Parathyroid adenoma (tissue), 2 donors: ENCODE results near the gene CAMK1D.

Experiments
- H2AFZ ChIP-seq: fragments of 300-600 bp; sonication (generic); one replicate; pipeline ENCODE4 v1.7.0; 2017; ENCODE audit warnings: antibody characterized with exemption, mild to moderate bottlenecking
- H3K27ac ChIP-seq: fragments of 300-600 bp; sonication (generic); one replicate; pipeline ENCODE4 v1.7.0; 2017
- H3K27me3 ChIP-seq: fragments of 300-600 bp; sonication (generic); one replicate; pipeline ENCODE4 v1.7.0; 2017; ENCODE audit warnings: low read length; ENCODE audit not compliant: control insufficient read depth, insufficient read depth
- H3K36me3 ChIP-seq: fragments of 300-600 bp; sonication (generic); one replicate; pipeline ENCODE4 v1.7.0; 2017; ENCODE audit warnings: low read length; ENCODE audit not compliant: control insufficient read depth, insufficient read depth
- H3K4me1 ChIP-seq: fragments of 300-600 bp; sonication (generic); one replicate; pipeline ENCODE4 v1.7.0; 2017; ENCODE audit warnings: control low read depth
- H3K4me2 ChIP-seq: fragments of 300-600 bp; sonication (generic); one replicate; pipeline ENCODE4 v1.7.0; 2017; ENCODE audit warnings: low read length
- H3K4me3 ChIP-seq: fragments of 300-600 bp; sonication (generic); one replicate; pipeline ENCODE4 v1.7.0; 2017; ENCODE audit warnings: low read depth, low read length
- H3K79me2 ChIP-seq: fragments of 300-600 bp; sonication (generic); one replicate; pipeline ENCODE4 v1.7.0; 2017; ENCODE audit warnings: control low read depth
- H3K9ac ChIP-seq: fragments of 300-600 bp; sonication (generic); one replicate; pipeline ENCODE4 v1.7.0; 2017; ENCODE audit warnings: mild to moderate bottlenecking
- H3K9me3 ChIP-seq: fragments of 300-600 bp; sonication (generic); one replicate; pipeline ENCODE4 v1.7.0; 2017; ENCODE audit warnings: low read length; ENCODE audit not compliant: control insufficient read depth
- TF ChIP-seq, protein P1 (sequence below): fragments of 300-600 bp; sonication (generic); IDR thresholded peaks from one replicate; pipeline ENCODE4 v1.7.0; 2017; ENCODE audit warnings: antibody characterized with exemption, mild to moderate bottlenecking
- donor health status: primary hyperparathyroidism.

Gene CAMK1D

DNA sequence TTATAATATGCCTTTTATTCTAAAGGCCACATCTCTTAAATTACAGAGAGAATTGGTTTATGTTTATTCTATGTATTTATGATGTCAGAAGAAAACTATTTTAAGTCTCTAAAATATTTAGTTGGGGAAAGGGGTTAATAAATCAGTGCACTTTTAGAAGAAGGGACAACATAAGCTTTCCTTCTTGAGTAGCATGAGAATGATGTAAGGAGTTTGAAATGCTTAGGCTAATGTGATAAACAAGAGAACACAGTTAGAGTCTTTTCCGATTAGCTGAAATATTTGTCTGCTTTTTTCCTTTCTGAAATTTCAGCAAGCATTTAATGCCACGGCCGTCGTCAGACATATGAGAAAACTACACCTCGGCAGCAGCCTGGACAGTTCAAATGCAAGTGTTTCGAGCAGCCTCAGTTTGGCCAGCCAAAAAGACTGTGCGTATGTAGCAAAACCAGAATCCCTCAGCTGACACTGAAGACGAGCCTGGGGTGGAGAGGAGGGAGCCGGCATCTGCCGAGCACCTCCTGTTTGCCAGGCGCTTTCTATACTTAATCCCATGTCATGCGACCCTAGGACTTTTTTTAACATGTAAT lies 476.0 kb downstream of the CAMK1D start:
- Histone ChIP-seq H3K4me2 (no peak overlapping the region), H3K79me2 (no peaks in the 10 kb centered on the region)

DNA sequence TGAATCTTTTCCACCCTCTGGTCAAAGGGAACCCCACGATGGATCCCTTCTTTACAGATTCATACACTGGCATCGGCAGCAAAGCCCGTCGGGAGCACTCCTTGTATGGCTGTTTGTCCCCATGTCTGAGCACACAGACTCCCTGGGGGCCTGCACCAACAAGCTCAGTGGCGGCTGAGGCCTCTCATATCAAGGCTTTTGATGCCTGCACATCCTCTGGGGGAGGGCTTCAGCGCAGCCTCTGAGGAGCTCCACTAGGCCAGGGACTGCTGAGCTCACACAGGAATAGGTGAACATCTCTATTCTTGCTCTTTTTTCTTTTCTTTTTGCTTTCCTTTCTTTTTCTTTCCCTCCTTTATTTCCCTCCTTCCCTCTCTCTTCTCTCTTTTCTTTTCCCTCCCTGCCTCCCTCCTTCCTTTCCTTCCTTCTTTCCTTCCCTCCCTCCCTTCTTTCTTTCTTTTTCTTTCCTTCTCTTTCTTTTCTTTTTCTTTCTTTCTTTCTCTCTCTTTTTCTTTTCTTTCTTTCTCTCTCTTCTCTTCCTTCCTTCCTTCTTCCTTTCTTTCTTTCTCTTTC lies 477.5 kb downstream of the CAMK1D start:
- Histone ChIP-seq H3K79me2 (no peaks in the 10 kb centered on the region), H3K27me3 (no peaks in the 10 kb centered on the region), H2AFZ (no peak overlapping the region), H3K36me3 (no peaks in the 10 kb centered on the region), H3K4me1 (no peaks in the 10 kb centered on the region), H3K27ac (no peak overlapping the region), H3K9me3 (no peaks in the 10 kb centered on the region), H3K4me2 (no peak overlapping the region), H3K4me3 (no peak overlapping the region), H3K9ac (no peak overlapping the region)
- TF ChIP-seq, protein P1, sequence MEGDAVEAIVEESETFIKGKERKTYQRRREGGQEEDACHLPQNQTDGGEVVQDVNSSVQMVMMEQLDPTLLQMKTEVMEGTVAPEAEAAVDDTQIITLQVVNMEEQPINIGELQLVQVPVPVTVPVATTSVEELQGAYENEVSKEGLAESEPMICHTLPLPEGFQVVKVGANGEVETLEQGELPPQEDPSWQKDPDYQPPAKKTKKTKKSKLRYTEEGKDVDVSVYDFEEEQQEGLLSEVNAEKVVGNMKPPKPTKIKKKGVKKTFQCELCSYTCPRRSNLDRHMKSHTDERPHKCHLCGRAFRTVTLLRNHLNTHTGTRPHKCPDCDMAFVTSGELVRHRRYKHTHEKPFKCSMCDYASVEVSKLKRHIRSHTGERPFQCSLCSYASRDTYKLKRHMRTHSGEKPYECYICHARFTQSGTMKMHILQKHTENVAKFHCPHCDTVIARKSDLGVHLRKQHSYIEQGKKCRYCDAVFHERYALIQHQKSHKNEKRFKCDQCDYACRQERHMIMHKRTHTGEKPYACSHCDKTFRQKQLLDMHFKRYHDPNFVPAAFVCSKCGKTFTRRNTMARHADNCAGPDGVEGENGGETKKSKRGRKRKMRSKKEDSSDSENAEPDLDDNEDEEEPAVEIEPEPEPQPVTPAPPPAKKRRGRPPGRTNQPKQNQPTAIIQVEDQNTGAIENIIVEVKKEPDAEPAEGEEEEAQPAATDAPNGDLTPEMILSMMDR: no peak

More for the DNA sequence above, 476.0 kb downstream of the CAMK1D start:
- Histone ChIP-seq H3K27me3 (no peaks in the 10 kb centered on the region), H2AFZ (no peak overlapping the region), H3K27ac (no peak overlapping the region), H3K9me3 (no peaks in the 10 kb centered on the region), H3K36me3 (no peaks in the 10 kb centered on the region), H3K4me1 (no peaks in the 10 kb centered on the region), H3K9ac (no peak overlapping the region), H3K4me3 (no peak overlapping the region)
- TF ChIP-seq, protein P1: no peak

DNA sequence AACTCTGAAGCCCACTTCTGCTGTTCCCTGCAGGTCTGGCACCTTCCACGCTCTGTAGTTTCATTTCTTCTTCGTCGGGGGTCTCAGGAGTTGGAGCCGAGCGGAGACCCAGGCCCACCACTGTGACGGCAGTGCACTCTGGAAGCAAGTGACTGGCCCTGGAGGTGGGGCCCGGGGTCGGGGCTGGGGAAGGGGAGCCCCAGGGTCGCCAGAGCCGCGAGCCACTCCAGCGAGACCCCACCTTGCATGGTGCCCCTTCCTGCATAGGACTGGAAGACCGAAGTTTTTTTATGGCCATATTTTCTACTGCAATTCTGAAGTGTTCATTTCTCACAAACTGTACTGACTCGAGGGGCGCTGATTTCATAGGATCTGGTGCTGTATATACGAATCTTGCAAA lies 479.4 kb downstream of the CAMK1D start:
- Histone ChIP-seq H3K36me3 (no peaks in the 10 kb centered on the region), H3K27me3 (no peaks in the 10 kb centered on the region), H3K9me3 (no peaks in the 10 kb centered on the region), H3K79me2 (no peaks in the 10 kb centered on the region), H3K4me2 (no peak overlapping the region), H2AFZ (no peak overlapping the region), H3K27ac (no peak overlapping the region), H3K4me1 (no peaks in the 10 kb centered on the region), H3K9ac (no peak overlapping the region), H3K4me3 (no peak overlapping the region)
- TF ChIP-seq, protein P1: no peak

DNA sequence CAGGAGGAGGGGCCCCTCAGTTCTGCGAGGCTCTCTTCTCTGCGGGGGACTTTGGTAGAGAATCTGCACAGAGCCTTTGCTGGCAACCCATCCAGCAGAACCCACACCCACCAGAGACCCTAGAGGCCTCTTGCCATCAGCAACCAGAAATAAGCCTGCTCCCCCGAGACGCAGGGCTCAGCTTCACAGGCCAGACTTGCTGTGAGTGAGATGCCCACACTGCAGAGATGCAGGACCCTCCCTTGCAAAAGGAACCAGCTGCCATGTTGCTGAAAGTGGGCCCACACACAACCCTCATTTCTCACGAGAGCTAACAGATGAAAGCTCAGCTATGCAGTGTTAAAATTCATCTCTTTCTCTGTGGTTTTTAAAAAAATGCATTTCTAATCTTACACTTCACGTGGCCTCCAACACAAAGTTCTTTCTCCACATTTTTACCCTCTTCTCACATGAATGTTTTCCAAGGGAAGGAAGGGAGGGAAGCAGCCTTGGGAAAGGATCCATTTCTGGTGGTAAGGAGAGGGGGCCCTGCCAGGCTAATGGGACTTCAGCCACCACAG lies 480.6 kb downstream of the CAMK1D start:
- Histone ChIP-seq H3K36me3 (no peaks in the 10 kb centered on the region), H3K4me1 (no peaks in the 10 kb centered on the region), H3K9ac (no peak overlapping the region), H3K79me2 (no peaks in the 10 kb centered on the region), H3K9me3 (no peaks in the 10 kb centered on the region), H3K27me3 (no peaks in the 10 kb centered on the region), H3K27ac (no peak overlapping the region), H3K4me2 (no peak overlapping the region), H2AFZ (no peak overlapping the region), H3K4me3 (no peak overlapping the region)
- TF ChIP-seq, protein P1: no peak

DNA sequence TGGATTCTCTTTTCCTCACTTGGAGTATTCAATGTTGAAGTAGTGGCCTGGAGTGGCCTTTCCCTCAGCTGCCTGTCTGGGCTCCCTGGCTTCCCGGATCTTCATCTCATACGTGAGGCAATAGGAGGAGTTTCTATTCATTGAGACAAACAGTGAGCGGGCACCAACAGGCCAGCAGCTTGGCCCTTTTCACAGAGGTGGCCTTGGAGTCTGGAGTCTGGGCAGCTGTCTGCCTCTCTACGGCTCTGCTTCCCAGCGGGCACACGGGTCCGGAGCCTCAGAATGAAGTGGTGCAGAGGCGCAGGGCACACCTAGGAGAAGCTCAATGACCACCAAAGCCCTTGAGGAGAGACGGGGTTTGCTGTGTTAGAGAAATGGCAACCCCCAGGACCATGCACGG lies 482.7 kb downstream of the CAMK1D start:
- Histone ChIP-seq H3K27me3 (no peaks in the 10 kb centered on the region), H3K4me2 (no peak overlapping the region), H3K79me2 (no peaks in the 10 kb centered on the region), H3K27ac (no peak overlapping the region), H3K9ac (no peak overlapping the region), H2AFZ (no peak overlapping the region), H3K4me1 (no peaks in the 10 kb centered on the region), H3K4me3 (no peak overlapping the region), H3K9me3 (no peaks in the 10 kb centered on the region), H3K36me3 (no peaks in the 10 kb centered on the region)
- TF ChIP-seq, protein P1: no peak
